Transverse colon (tissue), 4 donors: Measurements from ENCODE around the gene ELAPOR1. TPM values are rescaled to one million over a fixed set of nuclear protein-coding genes. Genes with fewer than 3 reads are reported as not detected.

Experiments used
- DNase-seq: peaks from one replicate; pipeline ENCODE4 v3.0.0-alpha.2; 2019
- H3K27ac ChIP-seq, 4 donors: fragments of 200-600 bp; sonication (generic); 2 replicates each; pipeline ENCODE4 v1.5.1; 2016 to 2018; ENCODE audit warnings: inconsistent platforms in 4 of 4
- H3K27me3 ChIP-seq: fragments of 200-600 bp; sonication (generic); 2 replicates; pipeline ENCODE4 v1.5.1; 2017; ENCODE audit warnings: inconsistent platforms
- H3K36me3 ChIP-seq, 4 donors: fragments of 200-600 bp; sonication (generic); 2 replicates each; pipeline ENCODE4 v1.5.1; 2017 to 2019; ENCODE audit warnings: inconsistent platforms in 4 of 4
- H3K4me1 ChIP-seq, 4 donors: fragments of 200-600 bp; sonication (generic); 2 replicates each; pipeline ENCODE4 v1.5.1; 2017 to 2020; ENCODE audit warnings: inconsistent platforms in 4 of 4
- H3K4me3 ChIP-seq, 4 donors: fragments of 200-600 bp; sonication (generic); 1 replicate in 1 of 4; 2 replicates in 3 of 4; pipeline versions ENCODE4 v1.5.1 to v1.6.1; 2017 to 2019; ENCODE audit warnings: inconsistent platforms in 4 of 4
- H3K9me3 ChIP-seq, 2 donors: fragments of 200-600 bp; sonication (generic); 2 replicates each; pipeline ENCODE4 v1.5.1; 2017 to 2019; ENCODE audit warnings: inconsistent platforms in 2 of 2
- CTCF ChIP-seq, 5 experiments: fragments of 200-600 bp in 3 of 5; fragments of 450-650 bp in 2 of 5; sonication (generic) in 3 of 5; IDR thresholded peaks; 1 replicate in 2 of 5; 2 replicates in 3 of 5; pipeline ENCODE4 v1.5.1; 2016 to 2017; ENCODE audit warnings: antibody characterized with exemption in 5 of 5, inconsistent platforms in 3 of 5, mild to moderate bottlenecking in 2 of 5, moderate library complexity in 1 of 5
- EP300 ChIP-seq: sonication (generic); formaldehyde crosslinking; IDR thresholded peaks from one replicate; pipeline ENCODE4 v1.6.1; 2017; ENCODE audit warnings: antibody characterized with exemption, low read depth
- POLR2A ChIP-seq: fragments of 450-650 bp; IDR thresholded peaks from one replicate; pipeline ENCODE4 v1.6.1; 2016; ENCODE audit warnings: antibody characterized with exemption, mild to moderate bottlenecking, moderate library complexity
- POLR2AphosphoS5 ChIP-seq, 3 donors: sonication (generic); formaldehyde crosslinking; IDR thresholded peaks; one replicate each; pipeline ENCODE4 v1.6.1; 2016; ENCODE audit warnings: antibody characterized with exemption in 3 of 3
- WGBS, 2 donors: methylation state at CpG; one replicate each; pipeline ENCODE4 v1.1.5; 2018; ENCODE audit warnings: low coverage in 1 of 2; 5-methylcytosine and 5-hydroxymethylcytosine counted together
- in situ Hi-C, 4 donors: fragments of 200-750 bp; cut with MboI; loops; one replicate each; pipeline versions ENCODE4 v1.15.0 to v1.15.1; 2017; ENCODE audit warnings: low sequenced_read_pairs in 3 of 4, low pct_ligation_motif_present in 1 of 4, low pct_unique_long_range_greater_than_20kb in 1 of 4
- intact Hi-C: fragments of 100-400 bp; cut with DNase I; formaldehyde crosslinking; loops from one replicate; pipeline ENCODE4 v1.15.1; 2023; ENCODE audit warnings: low total_unique reads
- total RNA-seq, 4 donors: library from RNA; depleted of rRNA; stranded (reverse); fragments of >200 nt; gene quantifications; one replicate each; pipeline ENCODE4 v1.1.0, GENCODE V29; 2016

ELAPOR1 gene
- total RNA-seq, 4 donors from 2014 or later = 19.5 to 72.2 (median 38.4) TPM

DNA sequence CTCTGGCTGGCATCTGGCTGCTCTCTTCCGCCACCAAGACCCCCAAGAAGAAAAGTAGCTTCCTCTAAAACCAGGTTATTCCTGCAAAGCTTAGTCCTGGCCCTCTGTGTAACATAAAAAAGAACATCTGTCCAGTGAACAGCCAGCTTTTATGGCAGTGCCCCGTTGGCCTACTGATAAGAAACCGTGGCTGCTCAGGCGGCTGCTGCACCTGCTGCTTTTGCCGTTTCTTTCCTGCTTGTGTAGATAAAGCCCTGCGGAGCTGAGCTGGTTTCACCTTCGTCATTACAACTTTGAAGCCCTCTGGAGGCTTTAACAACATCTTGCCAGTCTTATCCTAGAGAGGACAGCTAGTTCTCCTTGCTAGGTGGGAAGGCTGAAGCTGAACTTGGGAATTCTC is 20.5 kb downstream of the ELAPOR1 start:
- peak; percentile 79 for DNase-seq
- Histone ChIP-seq H3K9me3 (no peaks in the 10 kb centered on the region), H3K4me3 (peak overlapping the region in 1 of 4 donors; percentile 21), H3K27me3 (no peaks in the 10 kb centered on the region), H3K36me3 (no peaks in the 10 kb centered on the region), H3K27ac (peak overlapping the region; percentile 76 to 90 (median 88)), H3K4me1 (peaks cover 3 to 56% (median 35%) of the 10 kb centered on the region in 4 donors)
- in situ Hi-C loops (no loop called here), intact Hi-C loops (no loop called here)
- TF ChIP-seq POLR2A (peak; percentile 30), CTCF (IDR thresholded peaks at IDR 0.05) (no peak), POLR2AphosphoS5 (IDR thresholded peaks at IDR 0.05) (peak in 2 of 3 donors; percentile 49 to 69)
- 17 to 25% methylated on average over 2 to 7 of the region's 7 CpGs for WGBS, 2 donors

GRCh38 chr1:109135940-109136339 is 22.0 kb downstream of the ELAPOR1 start:
- Histone ChIP-seq H3K4me3 (no peak overlapping the region), H3K27ac (peak overlapping the region; percentile 76 to 90 (median 88)), H3K27me3 (no peaks in the 10 kb centered on the region), H3K36me3 (no peaks in the 10 kb centered on the region), H3K9me3 (no peaks in the 10 kb centered on the region), H3K4me1 (peaks cover 3 to 57% (median 35%) of the 10 kb centered on the region in 4 donors)
- WGBS, 2 donors = 84 to 92% methylated on average over 2 to 3 of the region's 3 CpGs
- intact Hi-C loops (no loop called here), in situ Hi-C loops (no loop called here)
- no peak for TF ChIP-seq POLR2A
- TF ChIP-seq POLR2AphosphoS5 (IDR thresholded peaks at IDR 0.05) = no peak
- no peak for TF ChIP-seq EP300
- TF ChIP-seq CTCF (IDR thresholded peaks at IDR 0.05) = no peak
- DNase-seq = no peak

GRCh38 chr1:109136766-109137165 is 22.9 kb downstream of the ELAPOR1 start:
- WGBS, 2 donors = 44 to 51% methylated on average over 3 to 6 of the region's 6 CpGs
- peak; percentile 37 for DNase-seq
- in situ Hi-C loops = no loop called here
- Histone ChIP-seq H3K27ac (peak overlapping the region; percentile 76 to 90 (median 88)), H3K4me1 (peaks cover 3 to 57% (median 35%) of the 10 kb centered on the region in 4 donors), H3K4me3 (no peak overlapping the region), H3K36me3 (no peaks in the 10 kb centered on the region), H3K9me3 (no peaks in the 10 kb centered on the region), H3K27me3 (no peaks in the 10 kb centered on the region)
- no peak for TF ChIP-seq POLR2A
- no peak for TF ChIP-seq CTCF (IDR thresholded peaks at IDR 0.05)
- no peak for TF ChIP-seq POLR2AphosphoS5 (IDR thresholded peaks at IDR 0.05)
- peak; percentile 66 for TF ChIP-seq EP300
- intact Hi-C loops = no loop called here

DNA sequence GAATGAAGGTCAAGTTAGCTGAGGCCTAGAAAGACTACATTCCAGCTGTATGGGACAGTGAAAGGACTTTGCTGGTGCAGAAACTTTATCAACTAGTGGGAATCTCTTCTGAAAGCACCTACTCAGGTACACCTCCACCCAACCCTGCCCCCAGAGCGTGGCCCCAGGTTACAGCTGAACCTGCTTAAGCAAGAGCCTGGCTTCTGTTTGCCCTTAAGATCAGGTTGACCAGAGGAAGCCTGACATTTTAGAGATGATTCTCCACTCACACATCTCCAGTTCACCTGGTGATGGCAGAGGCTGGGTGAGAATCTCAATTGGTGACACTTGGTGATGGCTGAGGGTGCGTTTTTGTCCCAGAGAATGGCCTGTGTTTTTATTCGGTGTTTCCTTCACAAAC is 24.0 kb downstream of the ELAPOR1 start:
- Histone ChIP-seq H3K27ac (peak overlapping the region; percentile 76 to 90 (median 88)), H3K9me3 (no peaks in the 10 kb centered on the region), H3K36me3 (no peaks in the 10 kb centered on the region), H3K4me1 (peaks cover 3 to 57% (median 35%) of the 10 kb centered on the region in 4 donors), H3K27me3 (no peaks in the 10 kb centered on the region), H3K4me3 (no peak overlapping the region)
- WGBS, 2 donors = 50 to 57% methylated on average over 1 to 3 of the region's 3 CpGs
- in situ Hi-C loops (no loop called here), intact Hi-C loops (no loop called here)
- no peak for DNase-seq
- TF ChIP-seq CTCF (IDR thresholded peaks at IDR 0.05) = no peak
- no peak for TF ChIP-seq POLR2A
- no peak for TF ChIP-seq EP300
- TF ChIP-seq POLR2AphosphoS5 (IDR thresholded peaks at IDR 0.05) = no peak
